ENCODE measurements around the gene RAI1.
A peak's percentile ranks its signal among the peaks of the same experiment; 100 is the strongest.

The RAI1 gene

GRCh38 chr17:17781591-17782496 lies 100.6 kb downstream of the RAI1 start (continued):
- TF ChIP-seq PBX3 (CRISPR knock-in tag; IDR thresholded peaks at IDR 0.05) (peak; percentile 20), ZNF398 (tag by site-specific recombination; IDR thresholded peaks at IDR 0.05) (peak; percentile 97), WT1 (tag by site-specific recombination; IDR thresholded peaks at IDR 0.05) (peak; percentile 57), ZNF549 (tag by site-specific recombination; IDR thresholded peaks at IDR 0.05) (no peak), SCRT2 (tag by site-specific recombination; IDR thresholded peaks at IDR 0.05) (no peak), ZNF600 (tag by site-specific recombination; IDR thresholded peaks at IDR 0.05) (peak; percentile 85), ZNF660 (tag by site-specific recombination; IDR thresholded peaks at IDR 0.05) (peak; percentile 64; the same call in 1 of the 2 replicates), ZNF335 (tag by site-specific recombination; conservative IDR thresholded peaks at IDR 0.05) (peak; percentile 92), KLF16 (tag by site-specific recombination; IDR thresholded peaks at IDR 0.05) (0 out of 2 replicates have a peak, but pooled peaks have one; percentile 50), KLF17 (tag by site-specific recombination; IDR thresholded peaks at IDR 0.05) (peak; percentile 62; the same call in 1 of the 2 replicates), IKZF3 (tag by site-specific recombination; IDR thresholded peaks at IDR 0.05) (peak; percentile 92), ZNF561 (tag by site-specific recombination; IDR thresholded peaks at IDR 0.05; ENCODE audit: borderline replicate concordance) (peak; percentile 55; the same call in 1 of the 2 replicates), PRDM10 (tag by site-specific recombination; IDR thresholded peaks at IDR 0.05) (peak; percentile 49), ZBTB48 (tag by site-specific recombination; IDR thresholded peaks at IDR 0.05) (no peak), GFI1B (tag by site-specific recombination; IDR thresholded peaks at IDR 0.05) (peak; percentile 60; the same call in 1 of the 2 replicates), ZFHX2 (tag by site-specific recombination; conservative IDR thresholded peaks at IDR 0.05) (peak; percentile 84), KLF1 (tag by site-specific recombination; IDR thresholded peaks at IDR 0.05) (peak; percentile 29; the same call in 1 of the 2 replicates), ZNF391 (tag by site-specific recombination; IDR thresholded peaks at IDR 0.05; ENCODE audit: borderline replicate concordance, low read depth) (0 out of 2 replicates have a peak, but pooled peaks have one; percentile 64), ZNF473 (tag by site-specific recombination; IDR thresholded peaks at IDR 0.05) (no peak), ZNF341 (tag by site-specific recombination; IDR thresholded peaks at IDR 0.05; ENCODE audit: low read depth) (peak; percentile 86), ZXDB (tag by site-specific recombination; IDR thresholded peaks at IDR 0.05) (peak; percentile 64), EGR2 (tag by site-specific recombination; IDR thresholded peaks at IDR 0.05; ENCODE audit: low read depth) (peak; percentile 79), ZNF16 (tag by site-specific recombination; IDR thresholded peaks at IDR 0.05; ENCODE audit: low read depth) (no peak), ZBTB6 (tag by site-specific recombination; IDR thresholded peaks at IDR 0.05) (peak; percentile 49; the same call in 1 of the 2 replicates), ZNF707 (tag by site-specific recombination; IDR thresholded peaks at IDR 0.05) (no peak), ZBTB49 (tag by site-specific recombination; IDR thresholded peaks at IDR 0.05; ENCODE audit: low read depth) (no peak), GLIS2 (tag by site-specific recombination; IDR thresholded peaks at IDR 0.05) (0 out of 2 replicates have a peak, but pooled peaks have one; percentile 10), ZNF629 (tag by site-specific recombination; IDR thresholded peaks at IDR 0.05) (peak; percentile 30; the same call in 1 of the 2 replicates)

Measured in HEK293 (cell line).